Activated T-cell treated with anti-CD3 and anti-CD28 coated beads, Interleukin-2, amount 50 U/mL, for 4 hours (primary cell): Measurements from ENCODE around the gene THBS3. TPM values are rescaled to one million over a fixed set of nuclear protein-coding genes. Genes with fewer than 3 reads are reported as not detected.
"Not testable (repeated sequence)": the region's sequence is repeated elsewhere in the genome, so short reads cannot be mapped to it uniquely, and the experiment has no call there.

Experiments
- ATAC-seq, 2 donors: fragments of 200-7000 bp; cut with Tn5 transposase; one replicate each; pipeline ENCODE4 v1.10.0; 2021
- DNase-seq: peaks from one replicate; pipeline ENCODE4 v3.0.0-alpha.2; 2020
- H3K27me3 Mint-ChIP-seq: one replicate; pipeline ENCODE4 v1.8.0; 2021; ENCODE audit warnings: low read depth, mixed read lengths
- H3K36me3 Mint-ChIP-seq: one replicate; pipeline ENCODE4 v1.8.0; 2022; ENCODE audit warnings: mixed read lengths; ENCODE audit not compliant: insufficient read depth
- H3K4me1 Mint-ChIP-seq: one replicate; pipeline ENCODE4 v1.8.0; 2021; ENCODE audit warnings: low read depth, mixed read lengths
- H3K4me3 Mint-ChIP-seq: one replicate; pipeline ENCODE4 v1.8.0; 2021; ENCODE audit warnings: mild to moderate bottlenecking, moderate library complexity, mixed read lengths
- H3K9me3 Mint-ChIP-seq: one replicate; pipeline ENCODE4 v1.8.0; 2021; ENCODE audit warnings: mixed read lengths
- total RNA-seq, 3 donors: library from RNA; stranded (reverse); gene quantifications; one replicate each; pipeline ENCODE4 v1.2.1, GENCODE V29; 2021

Gene THBS3
- total RNA-seq, 3 donors from 2014 or later, result 3.0 to 4.1 (median 3.7) TPM

GRCh38 chr1:155162631-155163030 lies 45.1 kb downstream of the THBS3 start:
- not testable (repeated sequence) for H3K4me1 Mint-ChIP-seq, H3K27me3 Mint-ChIP-seq, DNase-seq, ATAC-seq, H3K4me3 Mint-ChIP-seq, H3K36me3 Mint-ChIP-seq, H3K9me3 Mint-ChIP-seq

- ATAC-seq, result no peak
- no peaks in the 10 kb centered on the region for H3K27me3 Mint-ChIP-seq
- H3K9me3 Mint-ChIP-seq, result no peaks in the 10 kb centered on the region
- H3K4me3 Mint-ChIP-seq, result no peak overlapping the region
- DNase-seq, result no peak
- no peaks in the 10 kb centered on the region for H3K4me1 Mint-ChIP-seq
- no peaks in the 10 kb centered on the region for H3K36me3 Mint-ChIP-seq
These were observed 47.6 kb downstream of the THBS3 start for GRCh38 chr1:155160128-155160527.

GRCh38 chr1:155158991-155159390 lies 48.7 kb downstream of the THBS3 start:
- Mint-ChIP-seq H3K4me3 (no peak overlapping the region), H3K9me3 (no peaks in the 10 kb centered on the region), H3K36me3 (no peaks in the 10 kb centered on the region), H3K4me1 (no peaks in the 10 kb centered on the region), H3K27me3 (no peaks in the 10 kb centered on the region)
- no peak for ATAC-seq
- DNase-seq, result no peak

GRCh38 chr1:155155996-155156643 lies 51.6 kb downstream of the THBS3 start:
- not testable (repeated sequence) for ATAC-seq, H3K4me3 Mint-ChIP-seq

More at GRCh38 chr1:155155996-155156643, 51.6 kb downstream of the THBS3 start:
- H3K27me3 Mint-ChIP-seq, DNase-seq, H3K36me3 Mint-ChIP-seq, H3K4me1 Mint-ChIP-seq, H3K9me3 Mint-ChIP-seq: not testable (repeated sequence)

Other genes with a start within 250 kb of the THBS3 start
- gene PYGO2, start 246.1 kb downstream of the THBS3 start, total RNA-seq, result 10 to 100 TPM; 27.6 to 28.3 (median 28.1) TPM
- 10 to 100 TPM; 38.7 to 43.7 (median 39.2) TPM for gene SHC1, start 237.2 kb downstream of the THBS3 start, total RNA-seq
- 10 to 100 TPM; 61.5 to 78.5 (median 76.7) TPM for gene CKS1B, start 233.2 kb downstream of the THBS3 start, total RNA-seq
- gene FLAD1, start 224.6 kb downstream of the THBS3 start, total RNA-seq, result 100 to 1,000 TPM; 108 to 109 (median 108) TPM
- under 1 TPM in 2 of 3 donors, not detected in 1; 0.40 to 0.50 TPM for gene LENEP, start 214.3 kb downstream of the THBS3 start, total RNA-seq
- gene ZBTB7B, start 205.1 kb downstream of the THBS3 start, total RNA-seq, result 10 to 100 TPM; 40.6 to 76.0 (median 52.2) TPM
- under 1 TPM in 1 of 3 donors, not detected in 2; 0.08 TPM for gene DCST2, start 174.1 kb downstream of the THBS3 start, total RNA-seq
- not detected for gene DCST1, start 174.1 kb downstream of the THBS3 start, total RNA-seq
- gene ADAM15, start 156.6 kb downstream of the THBS3 start, total RNA-seq, result 10 to 100 TPM; 46.3 to 63.4 (median 48.8) TPM
- gene EFNA4, start 144.2 kb downstream of the THBS3 start, total RNA-seq, result 1 to 10 TPM; 4.2 to 4.5 (median 4.3) TPM
- gene EFNA3, start 129.1 kb downstream of the THBS3 start, total RNA-seq, result 1 to 10 TPM in 2 of 3 donors, under 1 TPM in 1; 0.84 to 2.0 (median 1.1) TPM
- under 1 TPM; 0.30 to 0.61 (median 0.32) TPM for gene EFNA1, start 80.0 kb downstream of the THBS3 start, total RNA-seq
- 10 to 100 TPM; 29.1 to 36.0 (median 33.5) TPM for gene SLC50A1, start 72.0 kb downstream of the THBS3 start, total RNA-seq
- gene DPM3, start 67.4 kb downstream of the THBS3 start, total RNA-seq, result 10 to 100 TPM; 28.2 to 39.2 (median 33.0) TPM
- gene KRTCAP2, start 34.6 kb downstream of the THBS3 start, total RNA-seq, result 100 to 1,000 TPM; 191 to 204 (median 193) TPM
- 1 to 10 TPM; 3.5 to 4.4 (median 3.5) TPM for gene TRIM46, start 34.0 kb downstream of the THBS3 start, total RNA-seq
- gene MTX1, start 798 bp upstream of the THBS3 start, total RNA-seq, result 10 to 100 TPM; 77.4 to 88.6 (median 77.7) TPM
- 10 to 100 TPM; 31.7 to 41.3 (median 39.8) TPM for gene ENTREP3, start 47.6 kb upstream of the THBS3 start, total RNA-seq
- gene SCAMP3, start 54.5 kb upstream of the THBS3 start, total RNA-seq, result 100 to 1,000 TPM; 193 to 214 (median 208) TPM
- 10 to 100 TPM; 64.2 to 68.4 (median 66.3) TPM for gene CLK2, start 65.6 kb upstream of the THBS3 start, total RNA-seq
- 1 to 10 TPM; 1.1 to 1.3 (median 1.3) TPM for gene HCN3, start 69.6 kb upstream of the THBS3 start, total RNA-seq
- under 1 TPM in 2 of 3 donors, not detected in 1; 0.13 to 0.14 TPM for gene PKLR, start 93.5 kb upstream of the THBS3 start, total RNA-seq
- gene FDPS, start 101.0 kb upstream of the THBS3 start, total RNA-seq, result 100 to 1,000 TPM; 185 to 214 (median 189) TPM
- 10 to 100 TPM; 28.1 to 31.9 (median 30.2) TPM for gene RUSC1, start 113.0 kb upstream of the THBS3 start, total RNA-seq